Measurements from ENCODE around the gene TRIM39.

DNA sequence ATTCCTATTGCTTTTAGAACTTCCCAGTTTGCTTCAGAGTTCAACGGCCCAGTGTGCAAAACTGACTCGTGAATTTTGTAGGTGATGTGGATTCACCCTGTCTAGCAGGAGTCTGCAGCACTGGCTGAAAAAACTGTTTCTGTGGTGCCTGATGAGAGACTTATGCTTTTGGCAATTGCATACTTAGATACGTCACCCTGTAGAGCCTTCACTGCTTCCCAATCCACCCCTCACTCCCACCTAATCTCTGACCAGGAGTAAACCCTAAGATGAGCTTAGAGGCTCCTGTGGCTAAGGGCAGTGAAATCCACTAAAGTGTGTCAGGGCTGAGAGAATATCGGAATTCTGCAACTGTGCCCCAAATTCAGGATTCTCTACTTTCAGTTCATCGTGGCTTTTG, 32.5 kb downstream of the TRIM39 start:
- no peak for TF ChIP-seq EP300 (IDR thresholded peaks at IDR 0.05)
- TF ChIP-seq, protein P1, sequence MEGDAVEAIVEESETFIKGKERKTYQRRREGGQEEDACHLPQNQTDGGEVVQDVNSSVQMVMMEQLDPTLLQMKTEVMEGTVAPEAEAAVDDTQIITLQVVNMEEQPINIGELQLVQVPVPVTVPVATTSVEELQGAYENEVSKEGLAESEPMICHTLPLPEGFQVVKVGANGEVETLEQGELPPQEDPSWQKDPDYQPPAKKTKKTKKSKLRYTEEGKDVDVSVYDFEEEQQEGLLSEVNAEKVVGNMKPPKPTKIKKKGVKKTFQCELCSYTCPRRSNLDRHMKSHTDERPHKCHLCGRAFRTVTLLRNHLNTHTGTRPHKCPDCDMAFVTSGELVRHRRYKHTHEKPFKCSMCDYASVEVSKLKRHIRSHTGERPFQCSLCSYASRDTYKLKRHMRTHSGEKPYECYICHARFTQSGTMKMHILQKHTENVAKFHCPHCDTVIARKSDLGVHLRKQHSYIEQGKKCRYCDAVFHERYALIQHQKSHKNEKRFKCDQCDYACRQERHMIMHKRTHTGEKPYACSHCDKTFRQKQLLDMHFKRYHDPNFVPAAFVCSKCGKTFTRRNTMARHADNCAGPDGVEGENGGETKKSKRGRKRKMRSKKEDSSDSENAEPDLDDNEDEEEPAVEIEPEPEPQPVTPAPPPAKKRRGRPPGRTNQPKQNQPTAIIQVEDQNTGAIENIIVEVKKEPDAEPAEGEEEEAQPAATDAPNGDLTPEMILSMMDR (IDR thresholded peaks at IDR 0.05), result no peak

All from gastroesophageal sphincter (tissue), 3 donors.